AG04449 (cell line): Measurements from ENCODE around the gene CBLN3.
"Not testable (repeated sequence)": the region's sequence is repeated elsewhere in the genome, so short reads cannot be mapped to it uniquely, and the experiment has no call there.

Source experiments
- CTCF ChIA-PET: fragments of 350-600 bp; formaldehyde crosslinking; extraction: SDS; loops from one replicate; lab custom pipeline; 2021; ENCODE audit warnings: antibody characterized with exemption; lab: Yijun Ruan, JAX
- POLR2A ChIA-PET: fragments of 400-600, 350-600 bp; formaldehyde crosslinking; extraction: SDS; loops from one replicate; lab custom pipeline; 2020; ENCODE audit warnings: antibody characterized with exemption, inconsistent platforms; lab: Yijun Ruan, JAX
- DNase-seq: peaks from one replicate; pipeline ENCODE4 v3.0.0-alpha.2; 2010; ENCODE audit warnings: low read depth, low spot score
- H3K4me3 ChIP-seq: 2 replicates; pipeline ENCODE4 v1.5.1; 2011; ENCODE audit warnings: low read depth, mild to moderate bottlenecking, control low read depth, low read length
- TF ChIP-seq, protein P1 (sequence below): IDR thresholded peaks from one replicate; pipeline ENCODE4 v1.5.1; 2011; ENCODE audit warnings: mild to moderate bottlenecking, moderate library complexity, low read length, control low read depth, inconsistent platforms; ENCODE audit not compliant: insufficient read depth; ENCODE audit errors: missing control alignments

Gene CBLN3

DNA sequence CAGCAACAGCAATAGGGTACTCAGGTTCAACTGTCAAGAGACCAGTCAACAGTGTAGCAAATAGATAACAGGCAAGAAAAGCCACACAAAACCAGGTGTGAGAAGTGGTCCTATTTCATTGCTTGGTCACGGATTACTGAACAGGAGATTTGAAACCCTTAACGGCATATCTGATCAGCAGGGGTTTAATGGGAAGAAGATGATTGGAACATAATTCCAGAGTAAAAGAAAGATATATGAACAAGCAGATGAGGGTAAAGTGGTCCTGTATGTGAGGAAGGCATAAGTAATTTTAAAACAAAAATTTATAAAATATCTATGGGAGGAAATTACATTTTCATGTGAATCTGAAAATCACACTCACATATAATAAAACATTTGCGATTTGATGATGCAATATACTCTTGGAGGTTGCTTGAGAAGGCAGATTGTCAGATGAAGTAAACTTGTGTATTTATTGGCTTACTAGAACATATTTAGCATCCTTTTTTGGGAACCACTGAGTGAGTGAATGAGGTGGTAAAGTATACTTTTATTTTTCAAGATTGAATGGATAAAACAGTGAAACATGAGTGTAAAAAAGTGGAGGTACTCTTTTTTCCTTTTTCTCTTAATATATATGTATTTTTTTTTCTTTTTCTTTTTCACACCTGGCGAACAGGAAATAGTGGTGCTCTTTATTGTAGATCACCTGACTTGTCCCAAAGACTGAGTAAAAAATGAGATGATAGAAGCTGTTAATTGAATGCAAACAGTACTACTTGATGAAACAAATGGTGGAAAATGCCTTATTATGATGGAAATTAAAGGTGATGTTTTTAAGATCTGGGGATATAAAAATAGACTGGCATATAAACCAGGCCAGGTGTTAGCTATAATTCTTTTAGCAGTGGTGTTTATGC is 34.7 kb upstream of the CBLN3 start:
- TF ChIP-seq, protein P1, sequence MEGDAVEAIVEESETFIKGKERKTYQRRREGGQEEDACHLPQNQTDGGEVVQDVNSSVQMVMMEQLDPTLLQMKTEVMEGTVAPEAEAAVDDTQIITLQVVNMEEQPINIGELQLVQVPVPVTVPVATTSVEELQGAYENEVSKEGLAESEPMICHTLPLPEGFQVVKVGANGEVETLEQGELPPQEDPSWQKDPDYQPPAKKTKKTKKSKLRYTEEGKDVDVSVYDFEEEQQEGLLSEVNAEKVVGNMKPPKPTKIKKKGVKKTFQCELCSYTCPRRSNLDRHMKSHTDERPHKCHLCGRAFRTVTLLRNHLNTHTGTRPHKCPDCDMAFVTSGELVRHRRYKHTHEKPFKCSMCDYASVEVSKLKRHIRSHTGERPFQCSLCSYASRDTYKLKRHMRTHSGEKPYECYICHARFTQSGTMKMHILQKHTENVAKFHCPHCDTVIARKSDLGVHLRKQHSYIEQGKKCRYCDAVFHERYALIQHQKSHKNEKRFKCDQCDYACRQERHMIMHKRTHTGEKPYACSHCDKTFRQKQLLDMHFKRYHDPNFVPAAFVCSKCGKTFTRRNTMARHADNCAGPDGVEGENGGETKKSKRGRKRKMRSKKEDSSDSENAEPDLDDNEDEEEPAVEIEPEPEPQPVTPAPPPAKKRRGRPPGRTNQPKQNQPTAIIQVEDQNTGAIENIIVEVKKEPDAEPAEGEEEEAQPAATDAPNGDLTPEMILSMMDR: no peak
- ChIA-PET CTCF (no interaction called here), POLR2A (no interaction called here)
- H3K4me3 ChIP-seq: no peak overlapping the region
- DNase-seq: no peak

DNA sequence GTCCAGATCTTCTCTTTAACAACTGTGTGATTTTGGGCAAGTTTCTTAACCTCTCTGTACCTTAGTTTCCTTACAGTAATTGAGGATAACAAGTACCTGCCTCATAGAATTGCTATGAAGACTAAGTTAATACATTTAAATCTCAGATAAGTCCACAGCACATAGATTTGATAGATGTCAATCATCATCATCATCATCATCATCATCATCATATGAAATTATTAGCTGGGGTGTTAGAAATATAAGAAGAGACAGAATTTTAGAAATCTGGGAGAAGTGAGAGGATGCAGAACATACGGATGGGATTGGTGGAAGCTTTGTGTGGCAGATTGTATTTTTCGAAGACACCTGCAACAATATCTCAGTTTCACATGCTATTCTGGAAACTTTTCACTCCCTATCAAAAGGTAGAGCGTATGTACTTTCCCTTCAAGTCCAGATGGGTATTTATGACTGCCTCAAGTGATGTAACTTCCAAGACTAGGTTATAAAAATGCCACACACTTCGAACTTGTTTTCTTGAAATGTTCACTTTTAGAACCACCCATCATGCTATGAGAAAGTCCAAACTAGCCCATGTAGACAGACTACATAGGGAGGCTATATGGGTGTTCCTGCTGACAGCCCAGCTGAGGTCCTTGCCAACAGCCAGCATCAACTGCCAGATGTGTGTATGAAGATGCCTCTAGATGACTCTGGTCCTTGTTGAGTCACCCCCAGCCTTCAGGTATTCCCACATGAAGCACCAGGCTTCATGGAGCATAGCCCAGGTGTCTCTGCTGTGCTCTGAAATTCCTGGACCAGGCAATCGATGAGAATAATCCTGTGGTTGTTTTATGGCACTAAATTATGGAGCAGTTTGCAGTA is 33.8 kb upstream of the CBLN3 start:
- no peak overlapping the region for H3K4me3 ChIP-seq
- POLR2A ChIA-PET: no interaction called here
- no peak for DNase-seq
- TF ChIP-seq, protein P1: no peak
- CTCF ChIA-PET: no interaction called here

DNA sequence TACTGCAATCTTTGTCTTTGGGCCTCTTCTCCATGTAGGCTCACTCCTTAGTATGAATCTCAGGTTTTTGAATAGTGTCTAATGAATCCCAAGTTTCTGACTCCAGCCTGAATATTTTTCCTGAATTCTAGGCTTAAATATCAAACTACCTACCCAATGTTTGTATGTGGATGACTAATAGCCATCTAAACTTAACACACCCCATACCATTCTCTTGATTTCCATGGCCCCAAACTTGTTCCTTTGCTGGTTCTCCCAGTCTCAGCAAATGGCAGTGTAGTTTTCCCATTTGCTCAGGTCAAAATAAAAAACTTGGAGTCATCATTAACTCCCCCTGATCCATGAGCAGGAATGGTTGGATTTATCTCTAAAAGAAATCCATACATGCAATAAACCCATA is 31.9 kb upstream of the CBLN3 start:
- TF ChIP-seq, protein P1: no peak
- ChIA-PET CTCF (no interaction called here), POLR2A (no interaction called here)
- DNase-seq: no peak
- no peak overlapping the region for H3K4me3 ChIP-seq

DNA sequence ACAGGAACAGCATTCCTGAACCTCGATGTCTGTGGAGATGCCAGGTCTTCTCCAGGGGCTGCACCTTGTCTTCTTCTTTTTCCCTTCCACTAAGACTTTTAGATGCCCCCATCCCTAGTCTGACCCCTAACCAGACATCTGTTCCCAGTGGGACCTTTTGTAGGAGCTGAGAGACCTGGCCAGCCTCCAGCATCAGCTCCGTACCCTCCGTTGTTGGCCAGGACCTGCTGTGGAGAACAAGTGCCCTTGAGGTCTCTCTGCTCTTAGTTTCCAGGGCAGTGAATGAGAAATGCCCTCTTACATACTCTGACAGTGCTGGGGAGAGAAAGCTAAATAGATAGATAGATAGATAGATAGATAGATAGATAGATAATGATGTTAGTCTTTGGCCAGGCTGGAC is 29.9 kb upstream of the CBLN3 start:
- CTCF ChIA-PET: interaction anchor here (1.4 kb wide), 1 partner anchor 27 kb away, joined by 4 read pairs; no protein-coding TSS in a partner anchor
- POLR2A ChIA-PET: no interaction called here
- TF ChIP-seq, protein P1: no peak

DNA sequence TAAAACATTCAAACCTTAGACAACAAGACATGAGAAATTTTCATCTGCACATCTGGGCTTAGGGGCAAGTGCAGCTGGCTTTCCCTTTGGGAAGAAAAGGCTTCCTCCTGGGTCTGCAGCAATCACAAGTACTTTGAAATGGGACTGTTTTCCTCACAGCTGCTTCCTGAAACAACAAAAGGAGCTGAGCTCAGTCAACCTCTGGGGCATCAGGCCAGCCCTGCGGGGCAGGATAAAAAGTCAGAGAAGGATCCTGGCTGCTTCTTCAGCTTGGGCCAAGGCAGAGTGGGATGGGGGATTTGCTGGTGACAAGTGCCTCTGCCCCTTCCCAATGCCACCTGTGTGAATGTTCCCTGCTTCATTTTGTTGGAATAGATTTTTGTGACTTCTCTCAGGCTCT is 29.3 kb upstream of the CBLN3 start:
- H3K4me3 ChIP-seq: no peak overlapping the region
- CTCF ChIA-PET: no interaction called here
- TF ChIP-seq, protein P1: no peak
- no peak for DNase-seq
- POLR2A ChIA-PET: no interaction called here

More for the DNA sequence above, 29.9 kb upstream of the CBLN3 start:
- no peak overlapping the region for H3K4me3 ChIP-seq
- no peak for DNase-seq

DNA sequence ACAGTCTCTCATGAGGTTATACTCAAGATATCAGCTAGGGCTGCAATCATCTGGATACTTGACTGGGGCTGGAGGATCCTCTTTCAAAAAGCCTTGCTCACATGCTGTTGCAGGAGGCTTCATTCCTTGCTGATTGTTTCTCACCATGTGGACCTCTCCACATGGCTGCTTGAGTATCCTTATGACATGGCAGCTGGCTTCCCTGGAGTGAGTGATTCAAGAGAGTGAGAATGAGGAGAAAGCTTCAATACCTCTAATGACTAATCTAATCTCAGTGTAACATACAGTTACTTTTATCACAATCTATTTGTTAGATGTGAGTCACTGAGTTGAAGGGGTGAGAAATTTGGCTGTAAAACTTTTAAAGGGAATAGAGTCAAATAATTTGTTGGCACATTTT is 27.5 kb upstream of the CBLN3 start:
- DNase-seq: no peak
- TF ChIP-seq, protein P1: no peak
- no peak overlapping the region for H3K4me3 ChIP-seq
- CTCF ChIA-PET: interaction anchor here (0.6 to 0.9 kb wide), 2 partner anchors 123 to 242 kb away, joined by 3 to 4 read pairs; no protein-coding TSS in a partner anchor
- POLR2A ChIA-PET: no interaction called here

DNA sequence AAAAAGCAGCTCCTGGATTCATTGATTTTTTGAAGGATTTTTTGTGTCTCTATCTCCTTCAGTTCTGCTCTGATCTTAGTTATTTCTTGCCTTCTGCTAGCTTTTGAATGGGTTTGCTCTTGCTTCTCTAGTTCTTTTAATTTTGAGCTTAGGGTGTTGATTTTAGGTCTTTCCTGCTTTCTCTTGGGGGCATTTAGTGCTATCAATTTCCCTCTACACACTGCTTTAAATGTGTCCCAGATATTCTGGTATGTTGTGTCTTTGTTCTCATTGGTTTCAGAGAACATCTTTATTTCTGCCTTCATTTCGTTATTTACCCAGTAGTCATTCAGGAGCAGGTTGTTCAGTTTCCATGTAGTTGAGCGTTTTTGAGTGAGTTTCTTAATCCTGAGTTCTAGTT is 21.4 kb upstream of the CBLN3 start:
- CTCF ChIA-PET, POLR2A ChIA-PET, H3K4me3 ChIP-seq, DNase-seq: not testable (repeated sequence)
